Astrocyte of the spinal cord (primary cell): ENCODE data around the gene CHAC1.

Experiments used
- DNase-seq: peaks from one replicate; pipeline ENCODE4 v3.0.0; 2011; ENCODE audit warnings: low read depth, low spot score
- H3K4me3 ChIP-seq: 2 replicates; pipeline ENCODE4 v1.5.1; 2011; ENCODE audit warnings: low read depth, mild to moderate bottlenecking, low read length, moderate library complexity
- in situ Hi-C: cut with HindIII; loops from 2 replicates; pipeline ENCODE4 v1.10.0; 2017; ENCODE audit warnings: low sequenced_read_pairs
- TF ChIP-seq, protein P1 (sequence below): IDR thresholded peaks from 2 replicates; pipeline ENCODE4 v1.5.1; 2012; ENCODE audit warnings: low read depth, mild to moderate bottlenecking, low read length, inconsistent platforms

The CHAC1 gene

DNA sequence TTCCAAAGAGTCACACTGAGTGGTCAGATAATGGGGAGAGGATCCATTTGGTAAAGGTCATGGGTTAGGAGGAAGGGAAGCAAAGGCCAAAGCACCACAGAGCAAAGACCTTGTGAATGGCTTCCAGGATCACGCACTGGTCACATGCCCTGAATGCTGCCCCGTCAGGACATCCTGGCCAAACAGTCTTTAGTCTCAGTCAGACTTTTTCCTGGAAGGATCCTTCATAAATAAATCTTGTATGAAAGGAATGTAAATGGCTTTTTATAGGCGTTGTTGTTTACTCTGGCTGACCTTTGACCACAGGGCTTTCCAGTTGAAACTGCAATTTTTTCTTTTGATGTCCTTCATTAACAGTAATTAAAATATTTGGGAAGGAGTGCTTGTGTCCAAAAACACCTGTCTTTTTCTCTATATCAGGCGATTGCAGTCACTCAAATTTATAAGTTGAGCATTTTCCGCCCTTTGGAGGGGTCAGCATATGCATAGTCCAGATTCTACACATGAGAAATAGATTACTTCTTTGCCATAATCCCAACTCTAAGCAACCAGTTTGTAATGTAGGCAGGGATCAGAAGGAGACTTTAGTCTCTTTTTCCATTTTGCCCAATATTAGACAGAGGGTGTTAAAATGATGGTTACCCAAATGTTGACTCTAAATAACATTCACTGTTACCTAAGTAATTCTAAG, 48.4 kb downstream of the CHAC1 start:
- TF ChIP-seq, protein P1, sequence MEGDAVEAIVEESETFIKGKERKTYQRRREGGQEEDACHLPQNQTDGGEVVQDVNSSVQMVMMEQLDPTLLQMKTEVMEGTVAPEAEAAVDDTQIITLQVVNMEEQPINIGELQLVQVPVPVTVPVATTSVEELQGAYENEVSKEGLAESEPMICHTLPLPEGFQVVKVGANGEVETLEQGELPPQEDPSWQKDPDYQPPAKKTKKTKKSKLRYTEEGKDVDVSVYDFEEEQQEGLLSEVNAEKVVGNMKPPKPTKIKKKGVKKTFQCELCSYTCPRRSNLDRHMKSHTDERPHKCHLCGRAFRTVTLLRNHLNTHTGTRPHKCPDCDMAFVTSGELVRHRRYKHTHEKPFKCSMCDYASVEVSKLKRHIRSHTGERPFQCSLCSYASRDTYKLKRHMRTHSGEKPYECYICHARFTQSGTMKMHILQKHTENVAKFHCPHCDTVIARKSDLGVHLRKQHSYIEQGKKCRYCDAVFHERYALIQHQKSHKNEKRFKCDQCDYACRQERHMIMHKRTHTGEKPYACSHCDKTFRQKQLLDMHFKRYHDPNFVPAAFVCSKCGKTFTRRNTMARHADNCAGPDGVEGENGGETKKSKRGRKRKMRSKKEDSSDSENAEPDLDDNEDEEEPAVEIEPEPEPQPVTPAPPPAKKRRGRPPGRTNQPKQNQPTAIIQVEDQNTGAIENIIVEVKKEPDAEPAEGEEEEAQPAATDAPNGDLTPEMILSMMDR = no peak
- no peak for DNase-seq
- in situ Hi-C loops = no loop called here
- H3K4me3 ChIP-seq = no peak overlapping the region

DNA sequence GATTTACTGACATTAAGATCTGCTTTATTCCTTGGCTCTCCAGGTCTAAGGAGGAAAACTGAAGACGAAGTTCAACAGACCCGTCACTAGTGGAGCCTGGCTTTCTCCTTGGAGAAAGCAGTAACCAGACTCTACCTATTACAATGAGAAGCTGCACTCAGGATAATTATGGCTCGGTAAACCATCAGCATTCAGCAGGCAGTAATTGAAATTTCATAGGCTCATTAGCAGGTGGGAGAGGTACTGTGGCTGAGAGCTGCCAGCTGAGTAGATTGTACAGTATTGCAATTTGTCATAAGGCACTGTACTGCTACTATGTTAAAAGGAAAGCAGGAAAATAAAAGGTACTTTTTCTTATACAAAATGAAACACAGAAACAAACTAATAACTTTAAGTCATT, 51.2 kb downstream of the CHAC1 start:
- in situ Hi-C loops = no loop called here
- DNase-seq = no peak
- TF ChIP-seq, protein P1 = no peak
- no peak overlapping the region for H3K4me3 ChIP-seq
